NT2/D1 (cell line): ENCODE measurements around the gene TMOD4.

ENCODE experiments used
- SUZ12 ChIP-seq: IDR thresholded peaks from 2 replicates; pipeline ENCODE4 v1.6.1; 2011; ENCODE audit not compliant: insufficient read length, insufficient read depth; ENCODE audit errors: extremely low read depth
- YY1 ChIP-seq: IDR thresholded peaks from 2 replicates; pipeline ENCODE4 v1.6.1; 2011; ENCODE audit not compliant: insufficient read length, insufficient read depth
- ZNF274 ChIP-seq: IDR thresholded peaks from 2 replicates; pipeline ENCODE4 v1.6.1; 2011; ENCODE audit warnings: mild to moderate bottlenecking, low read depth, low read length

DNA sequence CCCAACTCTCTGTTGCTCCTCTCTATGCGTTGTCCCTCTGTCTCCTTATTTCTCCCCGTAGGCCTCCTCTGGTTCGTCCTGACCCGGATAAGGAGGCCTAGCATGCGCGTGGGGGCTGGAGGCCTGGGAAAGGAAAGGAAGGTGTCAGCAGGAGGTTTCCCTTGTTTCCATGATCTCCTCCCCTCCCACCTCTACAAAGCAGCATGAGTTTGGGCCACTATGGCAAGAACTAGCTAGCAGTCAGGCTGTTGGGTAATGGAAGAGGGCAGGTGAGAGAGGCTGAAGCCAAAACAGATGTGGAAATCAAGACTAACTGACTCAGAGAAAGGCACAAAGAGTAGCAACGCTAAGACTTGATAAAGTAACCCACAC lies 28.7 kb downstream of the TMOD4 start:
- no peak for TF ChIP-seq ZNF274
- no peak for TF ChIP-seq YY1
- no peak for TF ChIP-seq SUZ12
